Inflammatory macrophage (primary cell): ENCODE data around the gene SNX10.
"Not testable (repeated sequence)": the region's sequence is repeated elsewhere in the genome, so short reads cannot be mapped to it uniquely, and the experiment has no call there.

ENCODE experiments used
- DNase-seq, 2 donors: peaks; one replicate each; pipeline ENCODE4 v3.0.0-alpha.2; 2020 to 2022
- total RNA-seq, 18 experiments: gene quantifications; one replicate each; lab custom pipeline; 2026; ENCODE audit warnings: mixed read lengths in 6 of 18, inconsistent platforms in 2 of 18; lab: John Stamatoyannopoulos, UW

The SNX10 gene, protein sequence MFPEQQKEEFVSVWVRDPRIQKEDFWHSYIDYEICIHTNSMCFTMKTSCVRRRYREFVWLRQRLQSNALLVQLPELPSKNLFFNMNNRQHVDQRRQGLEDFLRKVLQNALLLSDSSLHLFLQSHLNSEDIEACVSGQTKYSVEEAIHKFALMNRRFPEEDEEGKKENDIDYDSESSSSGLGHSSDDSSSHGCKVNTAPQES
- 239 to 1,134 (median 418) reads per million in 18 experiments for total RNA-seq

DNA sequence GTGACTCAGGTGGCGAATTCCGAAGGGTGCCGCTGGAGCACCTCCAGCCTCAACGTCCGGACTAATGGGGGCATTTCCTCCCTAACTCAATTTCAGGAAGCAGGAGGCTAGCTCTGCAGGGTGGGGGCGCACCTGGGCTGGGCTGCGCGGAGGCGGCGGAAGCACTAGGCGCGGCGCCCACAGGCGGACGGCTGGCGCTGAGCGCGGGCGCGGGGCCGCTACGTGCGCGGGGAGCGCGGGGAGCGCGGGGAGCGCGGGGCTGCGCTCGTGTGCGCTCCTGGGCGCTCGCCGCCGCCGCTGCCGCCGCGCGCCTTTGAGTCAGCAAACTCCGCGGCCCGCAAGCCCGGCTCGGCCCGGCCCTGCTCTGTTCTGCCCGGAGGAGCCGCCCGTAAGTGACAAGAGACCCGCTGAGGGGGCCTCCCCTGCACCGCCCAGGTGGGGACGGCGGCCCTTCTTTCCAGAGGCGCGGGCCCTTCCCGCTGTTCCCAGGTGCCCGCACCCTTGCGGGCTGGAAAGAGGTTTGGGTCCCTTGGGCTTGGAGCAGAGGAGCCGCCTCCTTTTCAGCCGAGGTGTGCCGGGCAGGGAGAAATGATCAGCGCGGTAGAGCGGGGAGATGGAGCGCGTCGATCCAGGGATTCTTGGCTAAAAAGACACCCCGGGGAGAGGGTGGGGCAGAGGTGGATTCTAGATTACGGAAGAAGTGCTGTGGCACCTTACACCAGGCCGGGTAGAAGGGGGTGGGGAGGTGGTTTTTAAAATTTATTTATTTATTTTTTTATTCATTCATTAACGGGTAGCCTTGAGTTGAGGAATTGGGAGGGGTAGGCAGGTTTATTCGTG, at the start of gene SNX10:
TSS of gene SNX10 (plus strand) at position 164 of the 840 bp plus-strand sequence. CDS start 54,581 bp downstream, outside the sequence.
- DNase-seq = peak; percentile 51 to 69

DNA sequence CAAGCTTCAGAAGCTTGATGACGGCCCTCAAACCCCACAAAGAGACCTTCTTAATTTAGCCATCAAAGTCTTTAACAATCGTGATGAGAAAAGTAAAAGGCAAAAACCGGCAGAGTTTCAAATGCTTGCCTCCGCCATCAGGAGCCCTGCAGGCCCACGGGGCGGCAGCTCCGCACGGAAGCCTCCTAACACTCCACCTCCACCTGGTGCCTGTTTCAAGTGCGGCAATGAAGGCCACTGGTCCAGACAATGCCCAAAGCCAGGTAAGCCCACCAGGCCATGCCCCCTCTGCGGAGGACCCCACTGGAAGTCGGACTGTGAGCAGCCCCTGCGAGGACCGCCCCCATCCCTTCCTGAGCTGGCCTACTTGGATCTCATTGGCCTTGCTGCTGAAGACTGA, 46.5 kb upstream of the SNX10 start:
- no peak for DNase-seq

DNA sequence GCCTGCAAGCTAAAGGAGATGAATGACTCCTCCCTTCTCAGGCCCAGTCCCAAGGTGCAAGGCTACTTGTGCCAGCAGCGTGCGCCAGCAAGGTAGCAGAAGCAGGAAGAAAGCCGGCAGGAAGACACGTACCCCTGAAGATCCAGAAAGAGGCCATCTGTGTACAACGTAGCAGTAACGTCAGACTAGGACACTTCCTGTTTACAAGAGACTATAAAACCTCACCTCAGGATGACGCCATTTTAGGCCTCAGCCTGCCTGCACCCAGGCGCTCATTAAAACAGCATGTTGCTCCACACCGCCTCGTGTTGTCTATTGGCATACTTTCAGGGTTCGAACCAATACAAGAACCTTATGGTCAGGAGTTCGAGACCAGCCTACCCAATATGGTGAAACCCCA, 41.4 kb upstream of the SNX10 start:
- DNase-seq = no peak

DNA sequence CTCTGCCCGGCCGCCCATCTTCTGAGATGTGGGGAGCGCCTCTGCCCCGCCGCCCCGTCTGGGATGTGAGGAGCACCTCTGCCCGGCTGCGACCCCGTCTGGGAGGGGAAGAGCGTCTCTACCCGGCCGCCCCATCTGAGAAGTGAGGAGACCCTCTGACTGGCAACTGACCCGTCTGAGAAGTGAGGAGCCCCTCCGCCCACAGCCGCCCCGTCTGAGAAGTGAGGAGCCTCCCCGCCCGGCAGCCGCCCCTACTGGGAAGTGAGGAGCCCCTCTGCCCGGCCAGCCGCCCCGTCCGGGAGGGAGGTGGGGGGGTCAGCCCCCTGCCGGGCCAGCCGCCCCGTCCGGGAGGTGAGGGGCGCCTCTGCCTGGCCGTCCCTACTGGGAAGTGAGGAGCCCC, 29.8 kb upstream of the SNX10 start:
- not testable (repeated sequence) for DNase-seq

DNA sequence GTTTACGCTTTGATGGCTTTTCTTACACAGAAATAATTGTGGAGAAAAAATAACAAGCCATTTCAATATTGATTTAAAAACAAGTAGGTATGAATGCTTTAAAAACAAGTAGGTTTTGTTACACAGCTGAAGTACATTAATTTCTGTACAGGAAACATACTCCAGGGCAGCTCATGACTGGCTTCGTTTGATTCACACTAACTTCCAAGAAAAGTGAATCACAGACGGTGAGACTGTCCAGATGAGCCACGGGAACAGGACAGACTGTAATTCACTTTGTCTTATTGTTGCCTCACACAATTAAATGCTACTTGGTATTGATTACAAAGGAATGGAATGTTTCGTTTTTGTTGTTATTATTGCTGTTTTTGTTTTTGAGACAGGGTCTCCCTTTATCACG, 26.6 kb upstream of the SNX10 start:
- no peak for DNase-seq

DNA sequence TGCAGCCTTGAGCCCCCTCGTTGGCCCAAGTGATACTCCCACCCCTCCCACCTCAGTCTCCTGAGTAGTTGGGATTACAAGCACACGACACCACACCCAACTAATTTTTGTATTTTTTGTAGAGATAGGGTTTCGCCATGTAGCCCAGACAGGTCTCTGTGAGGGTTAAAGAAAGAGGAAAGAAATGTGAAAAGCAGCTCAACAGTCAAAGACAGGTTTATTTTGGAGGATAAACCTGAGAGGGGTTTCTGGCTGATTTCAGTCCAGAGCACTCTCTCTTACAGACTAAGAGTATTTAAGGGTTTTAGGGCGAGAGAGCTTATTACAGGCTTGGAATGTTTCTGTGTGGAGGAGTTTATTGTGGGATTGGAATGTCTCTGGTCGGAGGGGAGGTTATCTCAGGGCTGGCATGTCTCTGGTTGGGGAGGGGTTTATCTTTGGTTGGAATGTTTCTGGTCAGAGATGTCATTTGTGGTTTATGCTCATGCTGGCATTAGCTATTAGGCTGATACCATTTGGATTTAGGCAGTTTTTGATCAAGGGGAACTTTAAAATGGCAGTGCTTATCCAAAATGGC, 26.1 kb upstream of the SNX10 start:
- no peak for DNase-seq

DNA sequence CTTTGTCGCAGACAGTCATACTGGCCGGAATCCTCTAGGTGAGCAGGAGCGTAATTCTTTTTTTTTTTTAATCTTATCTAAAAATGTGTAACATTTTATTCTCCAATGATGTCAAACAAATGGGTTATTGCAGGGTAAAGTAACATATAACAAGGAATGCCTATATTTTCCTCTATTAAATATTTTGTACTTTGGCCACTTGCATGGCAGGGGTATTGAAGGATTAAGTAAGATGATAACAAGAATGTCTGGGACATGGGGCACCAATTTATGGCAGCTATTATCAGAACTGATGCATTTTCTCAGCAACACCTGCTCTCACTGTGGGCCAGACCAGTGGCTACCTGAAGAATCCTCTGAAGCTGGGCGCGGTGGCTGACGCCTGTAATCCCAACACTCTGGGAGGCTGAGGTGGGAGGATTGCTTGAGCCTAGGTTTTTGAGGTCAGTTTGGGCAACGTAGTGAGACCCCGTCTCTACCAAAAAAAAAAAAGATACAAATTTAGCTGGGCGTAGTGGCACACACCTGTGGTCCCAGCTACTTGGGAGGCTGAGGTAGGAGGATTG, 24.0 kb upstream of the SNX10 start:
- no peak for DNase-seq

DNA sequence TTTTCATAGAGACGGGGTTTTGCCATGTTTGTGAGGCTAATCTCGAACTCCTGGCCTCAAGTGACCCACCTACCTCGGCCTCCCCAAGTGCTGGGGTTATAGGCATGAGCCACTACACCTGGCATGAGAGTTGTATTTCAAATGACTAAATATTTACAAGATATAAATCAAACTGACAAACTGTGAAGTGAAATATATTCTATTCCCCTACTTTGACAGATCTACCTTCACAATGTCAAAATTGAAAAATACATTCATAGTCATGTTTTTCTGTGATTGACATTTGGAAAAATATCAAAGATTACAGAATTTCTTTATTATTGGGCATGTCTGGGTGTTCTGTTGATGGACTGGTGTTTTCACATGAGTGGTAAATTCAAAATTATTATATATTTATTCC, 16.4 kb upstream of the SNX10 start:
- DNase-seq = no peak

DNA sequence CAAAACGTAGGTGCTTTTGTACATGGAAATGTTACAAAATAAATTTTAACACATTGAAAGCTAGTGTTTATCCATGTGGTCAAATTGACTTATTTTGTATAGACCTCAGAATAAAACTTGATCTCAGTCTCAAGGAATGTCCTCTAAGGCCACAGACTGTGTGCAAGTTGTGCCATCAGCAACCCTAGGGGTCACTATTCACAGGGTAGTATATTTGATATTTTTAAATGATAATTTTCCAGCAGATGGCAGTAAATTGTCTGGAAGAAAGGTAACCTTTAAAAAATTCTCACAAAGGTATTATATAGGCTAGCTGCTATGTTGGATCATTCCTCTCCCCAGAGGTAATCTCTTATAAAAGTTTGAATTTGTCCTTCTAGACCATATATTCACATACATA, 12.9 kb upstream of the SNX10 start:
- DNase-seq = peak; percentile 59 to 70

DNA sequence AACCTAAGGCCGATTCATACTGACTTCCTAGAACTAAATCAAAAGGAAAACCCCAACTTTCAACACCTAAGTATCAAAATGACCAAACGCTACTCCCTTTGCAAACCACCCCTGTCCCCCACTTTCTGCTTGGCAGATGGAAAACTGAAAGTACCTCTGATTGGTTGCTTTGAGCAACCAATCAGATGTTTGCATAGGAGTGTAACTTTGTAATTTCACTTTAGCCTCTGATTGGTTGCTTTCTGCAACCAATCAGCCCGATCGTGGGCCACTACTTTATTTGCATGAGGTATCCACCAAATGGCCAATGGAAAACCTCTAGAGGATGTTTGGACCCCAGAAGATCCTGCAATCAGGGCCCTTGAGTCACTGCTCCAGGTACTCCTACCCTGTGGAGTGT, 12.3 kb upstream of the SNX10 start:
- peak in 1 of 2 donors; percentile 50 for DNase-seq

DNA sequence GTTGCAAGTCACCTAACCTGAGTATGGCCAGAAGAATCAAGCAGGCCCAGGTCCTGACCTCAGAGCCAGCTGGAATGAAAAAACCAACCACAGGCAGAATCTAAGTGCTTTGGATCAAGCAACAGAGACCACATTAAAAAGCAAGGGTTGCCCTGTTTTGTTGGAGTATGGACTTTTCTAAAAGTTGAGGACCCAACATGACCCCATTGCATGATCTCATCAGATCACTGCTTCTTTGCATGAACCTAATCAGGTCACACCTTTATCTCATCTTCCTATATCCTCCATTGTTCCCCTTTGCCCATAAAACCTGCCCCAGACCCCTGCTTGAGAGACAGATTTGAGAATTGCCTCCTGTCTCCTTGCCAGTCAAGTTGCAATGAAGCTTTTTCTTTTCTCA, 11.6 kb upstream of the SNX10 start:
- DNase-seq = no peak

DNA sequence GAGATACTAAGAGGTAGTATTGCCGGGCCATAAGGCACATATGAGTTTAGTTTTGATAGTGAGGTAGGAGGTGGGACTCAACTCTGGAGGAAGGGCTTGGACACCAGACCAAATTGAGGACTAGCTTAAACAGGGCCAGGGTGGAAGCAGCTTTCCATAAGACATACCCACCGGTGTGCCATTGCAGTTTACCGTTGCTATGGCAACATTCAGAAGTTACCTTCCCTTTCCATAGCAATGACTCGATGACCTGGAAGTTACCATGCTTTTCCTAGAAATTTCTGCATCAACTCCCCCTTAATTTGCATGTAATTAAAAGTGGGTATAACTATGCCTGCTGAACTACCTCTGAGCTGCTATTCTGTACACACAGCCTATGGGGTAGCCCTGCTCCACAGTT, 10.9 kb upstream of the SNX10 start:
- DNase-seq = no peak

DNA sequence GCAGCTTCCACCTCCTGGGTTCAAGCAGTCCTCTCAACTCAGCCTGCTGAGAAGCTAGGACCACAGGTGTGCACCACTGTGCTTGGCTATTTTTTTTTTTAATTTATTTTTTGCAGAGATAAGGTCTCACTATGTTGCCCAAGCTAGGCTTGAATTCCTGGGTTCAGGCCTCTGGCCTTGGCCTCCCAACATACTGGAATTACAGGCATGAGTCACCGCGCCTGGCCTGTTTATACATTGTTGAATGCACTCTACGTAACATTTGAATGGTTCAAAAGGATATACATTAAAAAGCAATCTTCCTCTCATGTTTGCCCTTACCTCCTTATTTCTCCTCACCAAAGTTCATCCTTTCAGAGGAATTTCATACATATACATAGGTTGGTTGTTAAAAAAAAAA, 7.2 kb upstream of the SNX10 start:
- DNase-seq = no peak

DNA sequence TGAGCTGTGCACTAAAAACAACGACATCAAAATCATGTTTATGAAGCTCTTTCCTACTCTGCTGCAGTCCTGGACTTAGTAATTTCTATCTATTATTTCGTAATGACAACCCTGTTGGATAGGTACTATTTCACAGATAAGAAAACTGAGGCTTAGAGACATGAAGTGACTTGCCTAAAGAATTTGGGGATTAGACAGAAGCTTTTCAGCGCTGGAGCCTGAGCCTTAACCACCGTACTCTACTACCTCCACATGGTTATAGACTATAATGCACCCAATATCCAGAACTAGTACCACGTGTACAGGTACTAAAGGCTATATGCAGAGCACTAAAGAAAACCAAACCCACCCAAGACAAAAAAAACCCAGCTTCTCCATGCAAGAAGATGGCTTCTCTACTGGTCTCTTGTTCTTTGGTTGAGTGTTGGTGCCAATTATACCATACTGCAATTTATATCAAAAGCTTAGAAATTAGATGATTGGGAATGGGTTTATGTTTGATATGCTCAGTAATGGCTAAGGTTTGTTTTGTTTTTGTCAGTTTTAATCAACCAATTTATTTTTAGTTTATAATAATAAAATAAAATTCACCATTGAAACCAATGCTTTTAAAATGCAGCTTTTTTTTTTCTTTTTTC, 6.5 kb upstream of the SNX10 start:
- peak in 1 of 2 donors; percentile 6 for DNase-seq

DNA sequence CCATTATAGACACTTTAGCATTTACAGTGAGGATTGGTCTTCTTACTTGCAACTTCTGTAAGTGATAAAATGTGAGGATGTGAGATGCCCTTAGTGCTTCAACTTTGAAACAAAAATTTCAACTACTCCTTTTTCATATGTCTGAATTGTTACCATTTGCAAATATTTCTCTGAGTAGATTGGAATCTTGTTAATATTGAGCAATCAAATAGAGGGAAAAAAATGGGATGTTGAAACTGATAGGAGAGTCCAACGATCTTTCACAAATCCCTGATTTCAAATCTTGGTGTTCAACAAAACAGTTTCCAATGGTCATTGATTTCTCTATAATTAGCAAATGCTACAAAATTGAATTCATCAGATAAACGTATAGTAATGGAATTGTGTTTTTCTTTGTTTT, 5.5 kb upstream of the SNX10 start:
- no peak for DNase-seq

DNA sequence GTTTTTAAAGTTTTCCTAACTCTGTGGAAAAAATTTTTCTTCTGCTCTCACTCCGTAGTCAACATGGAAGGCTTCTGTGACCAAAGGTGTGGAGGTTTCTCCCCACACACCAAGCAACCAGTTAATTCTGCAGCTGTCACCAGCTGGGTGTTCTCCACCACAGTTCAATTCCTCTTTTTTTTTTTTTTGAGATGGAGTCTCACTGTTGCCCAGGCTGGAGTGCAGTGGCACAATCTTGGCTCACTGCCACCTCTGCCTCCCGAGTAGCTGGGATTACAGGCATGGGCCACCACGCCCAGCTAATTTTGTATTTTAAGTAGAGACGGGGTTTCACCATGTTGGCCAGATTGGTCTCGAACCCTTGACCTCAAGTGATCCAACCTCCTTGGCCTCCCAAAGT, 3.5 kb upstream of the SNX10 start:
- DNase-seq = peak in 1 of 2 donors; percentile 50

DNA sequence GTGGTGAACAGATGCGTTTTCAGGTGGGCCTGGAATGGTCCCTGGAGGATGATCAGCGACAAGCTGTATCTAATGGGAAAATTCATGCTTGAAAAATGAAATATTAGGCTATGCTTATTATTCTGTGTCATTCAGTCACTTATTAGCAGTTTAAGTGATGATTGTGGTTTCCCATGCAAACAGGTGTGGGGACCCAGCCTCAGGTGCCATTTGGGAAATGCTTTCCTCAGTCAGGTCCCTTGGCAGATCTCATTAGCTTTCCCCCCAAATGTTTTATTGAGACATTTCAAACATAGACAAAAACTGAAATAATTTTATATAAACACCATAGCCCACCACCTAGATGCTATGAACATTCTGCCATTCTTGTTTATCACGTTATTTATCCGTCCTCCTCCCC, 411 bp upstream of the SNX10 start:
- DNase-seq = no peak

DNA sequence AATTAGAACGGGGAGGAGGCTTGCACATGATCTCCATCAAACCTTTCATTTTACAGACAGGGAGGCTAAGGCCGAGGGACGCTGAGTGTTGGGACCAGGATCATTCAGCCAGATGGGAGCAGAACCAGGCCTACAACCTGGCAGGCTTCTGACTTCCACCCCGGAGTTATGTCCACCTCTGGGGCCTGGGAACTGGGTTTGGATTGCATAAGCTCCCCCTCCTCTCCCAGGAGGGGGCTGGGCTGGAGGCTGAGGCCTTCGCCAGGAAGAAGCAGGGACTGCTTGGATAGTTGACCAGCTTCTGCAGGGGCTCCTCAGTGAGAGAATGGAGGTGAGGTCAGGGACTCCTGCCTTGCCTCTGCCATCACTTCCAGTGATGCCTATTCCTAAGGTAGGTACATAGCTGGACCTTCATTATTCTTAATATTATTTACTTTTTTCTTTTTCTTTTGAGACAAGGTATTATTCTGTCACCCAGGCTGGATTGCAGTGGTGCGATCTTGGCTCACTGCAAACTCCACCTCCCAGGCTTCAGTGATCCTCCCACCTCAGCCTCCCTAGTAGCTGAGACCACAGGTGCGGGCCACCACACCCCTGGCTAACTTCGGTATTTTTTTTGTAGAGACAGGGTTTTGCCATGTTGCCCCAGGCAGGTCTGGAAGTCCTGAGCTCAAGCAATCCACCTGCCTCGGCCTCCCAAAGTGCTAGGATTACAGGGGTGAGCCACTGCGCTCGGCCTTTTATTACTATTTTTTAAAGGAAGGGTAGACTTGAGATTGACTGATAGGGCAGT, 1.3 kb downstream of the SNX10 start:
- DNase-seq = no peak

DNA sequence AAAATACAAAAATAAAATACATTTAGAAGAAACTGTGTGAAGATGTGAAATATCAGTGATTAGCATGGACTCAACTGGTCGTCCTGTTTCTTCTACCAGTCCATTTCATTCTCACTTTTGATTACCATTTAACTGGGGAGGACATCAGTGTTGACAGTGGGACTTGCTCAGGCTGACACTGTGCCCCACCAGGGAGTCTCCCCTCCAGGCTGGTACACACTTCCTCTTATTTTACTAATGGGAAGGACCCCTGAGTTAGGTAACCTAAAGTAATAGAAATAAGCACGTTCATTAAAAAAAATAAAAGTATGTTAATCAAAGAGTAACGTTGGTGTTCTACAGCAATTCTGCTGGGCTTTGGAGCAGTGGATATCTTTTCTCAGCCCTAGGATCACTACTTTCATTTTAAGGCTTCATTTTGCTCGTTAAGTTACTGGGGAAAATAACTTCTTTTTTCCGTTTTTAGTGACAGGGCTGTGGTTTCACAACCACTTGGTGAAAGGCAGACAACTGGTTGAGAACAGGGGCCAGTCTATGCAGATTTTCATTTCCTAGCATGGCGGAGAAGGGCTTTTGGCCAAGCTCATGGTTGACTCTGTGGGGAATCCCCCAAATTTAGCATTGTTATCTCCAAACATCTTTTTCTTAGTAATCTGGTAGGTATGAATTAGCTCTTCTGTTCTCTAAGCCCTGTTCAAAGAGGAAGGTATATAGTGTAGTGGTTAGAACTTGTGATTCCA, 2.1 kb downstream of the SNX10 start:
- peak; percentile 70 to 75 for DNase-seq

DNA sequence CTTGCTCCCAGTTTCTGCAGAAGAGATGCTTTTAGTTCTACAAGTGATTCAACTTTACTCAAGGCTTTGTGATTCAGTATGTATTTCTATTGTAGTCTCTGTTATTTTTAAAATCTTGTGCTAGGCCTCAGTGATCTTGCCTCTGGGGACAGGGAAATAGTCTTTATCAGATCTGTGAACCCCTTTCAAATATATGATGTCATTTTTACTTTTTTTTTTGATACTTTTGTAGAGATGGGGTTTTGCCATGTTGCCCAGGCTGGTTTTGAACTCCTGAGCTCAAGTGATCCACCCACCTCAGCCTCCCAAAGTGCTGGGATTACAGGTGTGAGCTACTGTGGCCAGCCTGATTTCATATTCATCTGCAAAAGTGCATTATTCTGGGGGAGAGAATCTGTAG, 3.4 kb downstream of the SNX10 start:
- no peak for DNase-seq

DNA sequence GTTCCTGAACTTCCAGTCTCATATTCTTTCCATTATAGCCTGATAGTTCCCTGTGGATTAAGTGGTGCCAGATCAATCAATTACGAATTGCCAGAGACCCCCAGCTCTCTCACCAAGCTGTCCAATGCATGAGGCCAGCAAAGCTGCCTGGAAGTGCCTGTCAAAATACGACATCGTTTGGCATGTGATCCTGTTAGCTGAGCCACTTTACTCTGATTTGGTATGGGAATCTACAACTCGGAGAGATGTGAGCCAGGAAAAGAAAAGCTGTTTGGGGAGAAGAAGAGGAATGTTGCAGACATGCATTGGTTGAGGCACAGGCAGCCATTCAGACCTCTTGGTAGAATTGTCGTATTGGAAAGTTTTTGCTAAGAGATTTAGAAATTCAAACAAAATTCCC, 3.9 kb downstream of the SNX10 start:
- DNase-seq = no peak
